H9 (cell line): ENCODE results near the gene CEP162. TPM values are rescaled to one million over a fixed set of nuclear protein-coding genes. Genes with fewer than 3 reads are reported as not detected.

Experiments
- DNase-seq: peaks from one replicate; pipeline ENCODE4 v3.0.0-alpha.2; 2017
- H2AFZ ChIP-seq: one replicate; pipeline ENCODE4 v1.6.1; 2013; ENCODE audit warnings: mild to moderate bottlenecking, low read length, control low read depth, moderate library complexity
- H2AK5ac ChIP-seq: 2 replicates; pipeline ENCODE4 v1.6.1; 2013; ENCODE audit warnings: low read length, control low read depth, mixed read lengths; ENCODE audit not compliant: insufficient read length
- H2BK120ac ChIP-seq: one replicate; pipeline ENCODE4 v1.6.1; 2013; ENCODE audit warnings: low read depth, mild to moderate bottlenecking, low read length, control low read depth, inconsistent platforms; ENCODE audit not compliant: poor library complexity, severe bottlenecking
- H2BK12ac ChIP-seq: 2 replicates; pipeline ENCODE4 v1.6.1; 2013; ENCODE audit warnings: low read length, control low read depth, mixed read lengths, low read depth; ENCODE audit not compliant: insufficient read length
- H2BK15ac ChIP-seq: 2 replicates; pipeline ENCODE4 v1.6.1; 2013; ENCODE audit warnings: low read depth, low read length, control low read depth
- H2BK20ac ChIP-seq: one replicate; pipeline ENCODE4 v1.6.1; 2013; ENCODE audit warnings: low read depth, mild to moderate bottlenecking, low read length, control low read depth, inconsistent platforms; ENCODE audit not compliant: poor library complexity, severe bottlenecking
- H2BK5ac ChIP-seq: 2 replicates; pipeline ENCODE4 v1.6.1; 2013; ENCODE audit warnings: low read length, control low read depth, mixed read lengths; ENCODE audit not compliant: insufficient read length
- H3K14ac ChIP-seq: 2 replicates; pipeline ENCODE4 v1.6.1; 2013; ENCODE audit warnings: low read length, control low read depth; ENCODE audit not compliant: insufficient read depth
- H3K18ac ChIP-seq: 2 replicates; pipeline ENCODE4 v1.6.1; 2013; ENCODE audit warnings: low read depth, mild to moderate bottlenecking, mixed read lengths, low read length, control low read depth; ENCODE audit not compliant: insufficient read length
- H3K23ac ChIP-seq: 2 replicates; pipeline ENCODE4 v1.6.1; 2013; ENCODE audit warnings: low read length, control low read depth, mixed read lengths, low read depth; ENCODE audit not compliant: insufficient read length
- H3K23me2 ChIP-seq: 2 replicates; pipeline ENCODE4 v1.6.1; 2013; ENCODE audit warnings: low read depth, mild to moderate bottlenecking, mixed read lengths, low read length, control low read depth; ENCODE audit not compliant: insufficient read length, poor library complexity, severe bottlenecking
- H3K27ac ChIP-seq: 2 replicates; pipeline ENCODE4 v1.5.1; 2013; ENCODE audit warnings: low read length, control low read depth, mixed read lengths, low read depth; ENCODE audit not compliant: insufficient read length
- H3K27me3 ChIP-seq: 2 replicates; pipeline ENCODE4 v1.6.1; 2013; ENCODE audit warnings: low read length, control low read depth, inconsistent platforms; ENCODE audit not compliant: insufficient read depth
- H3K4ac ChIP-seq: 2 replicates; pipeline ENCODE4 v1.6.1; 2013; ENCODE audit warnings: low read depth, mild to moderate bottlenecking, control low read depth, inconsistent platforms, low read length, moderate library complexity
- H3K4me1 ChIP-seq: 2 replicates; pipeline ENCODE4 v1.6.1; 2013; ENCODE audit warnings: low read length, control low read depth, inconsistent platforms; ENCODE audit not compliant: insufficient read depth
- H3K4me2 ChIP-seq: 2 replicates; pipeline ENCODE4 v1.6.1; 2013; ENCODE audit warnings: low read length, control low read depth, mixed read lengths; ENCODE audit not compliant: insufficient read length, insufficient read depth
- H3K56ac ChIP-seq: 2 replicates; pipeline ENCODE4 v1.6.1; 2013; ENCODE audit warnings: low read depth, mild to moderate bottlenecking, mixed read lengths, low read length, control low read depth; ENCODE audit not compliant: insufficient read length
- H3K79me1 ChIP-seq: 2 replicates; pipeline ENCODE4 v1.6.1; 2013; ENCODE audit warnings: low read depth, mild to moderate bottlenecking, moderate library complexity, low read length, control low read depth, inconsistent platforms; ENCODE audit not compliant: insufficient read depth, poor library complexity, severe bottlenecking
- H3K79me2 ChIP-seq: 2 replicates; pipeline ENCODE4 v1.6.1; 2013; ENCODE audit warnings: low read length, control low read depth, inconsistent platforms; ENCODE audit not compliant: insufficient read depth
- H3K9ac ChIP-seq: 2 replicates; pipeline ENCODE4 v1.6.1; 2013; ENCODE audit warnings: low read length, control low read depth, mixed read lengths; ENCODE audit not compliant: insufficient read length; ENCODE audit errors: extremely low read depth
- H3K9me3 ChIP-seq: one replicate; pipeline ENCODE4 v1.6.1; 2013; ENCODE audit warnings: low read depth, low read length, inconsistent platforms; ENCODE audit not compliant: control insufficient read depth
- H3T11ph ChIP-seq: one replicate; pipeline ENCODE4 v1.6.1; 2013; ENCODE audit warnings: mild to moderate bottlenecking, low read length, control low read depth, inconsistent platforms
- H4K20me1 ChIP-seq: one replicate; pipeline ENCODE4 v1.6.1; 2013; ENCODE audit not compliant: control insufficient read depth, insufficient read length, insufficient read depth
- H4K5ac ChIP-seq: 2 replicates; pipeline ENCODE4 v1.6.1; 2013; ENCODE audit warnings: low read depth, mild to moderate bottlenecking, mixed read lengths, low read length, control low read depth; ENCODE audit not compliant: insufficient read length
- H4K8ac ChIP-seq: replicated peaks from 2 replicates; pipeline ENCODE4 v1.6.1; 2013; ENCODE audit warnings: low read length, control low read depth, mixed read lengths, low read depth; ENCODE audit not compliant: insufficient read length
- H4K91ac ChIP-seq: 2 replicates; pipeline ENCODE4 v1.6.1; 2013; ENCODE audit warnings: low read depth, mild to moderate bottlenecking, moderate library complexity, mixed read lengths, low read length, control low read depth; ENCODE audit not compliant: insufficient read length
- H3K27ac Mint-ChIP-seq, 3 experiments: 2 replicates in 2 of 3; 3 replicates in 1 of 3; pipeline ENCODE4 v1.8.0; 2020 to 2021; ENCODE audit warnings: mixed read lengths in 3 of 3, mild to moderate bottlenecking in 1 of 3, moderate library complexity in 1 of 3
- H3K27me3 Mint-ChIP-seq: 2 replicates; pipeline ENCODE4 v1.8.0; 2021; ENCODE audit warnings: low read depth, mild to moderate bottlenecking, moderate library complexity, mixed read lengths
- H3K36me3 Mint-ChIP-seq, 3 experiments: 2 replicates in 2 of 3; 3 replicates in 1 of 3; pipeline ENCODE4 v1.8.0; 2020 to 2021; ENCODE audit warnings: low read depth in 3 of 3, mixed read lengths in 3 of 3; ENCODE audit not compliant: insufficient read depth in 1 of 3
- H3K4me1 Mint-ChIP-seq, 2 experiments: 2 replicates each; pipeline ENCODE4 v1.8.0; 2020; ENCODE audit warnings: mixed read lengths in 2 of 2
- H3K4me3 Mint-ChIP-seq, 2 experiments: 2 replicates in 1 of 2; 3 replicates in 1 of 2; pipeline ENCODE4 v1.8.0; 2020 to 2021; ENCODE audit warnings: mild to moderate bottlenecking in 2 of 2, mixed read lengths in 2 of 2, moderate library complexity in 1 of 2
- H3K9me3 Mint-ChIP-seq, 2 experiments: 2 replicates in 1 of 2; 3 replicates in 1 of 2; pipeline ENCODE4 v1.8.0; 2020; ENCODE audit warnings: mild to moderate bottlenecking in 2 of 2, mixed read lengths in 2 of 2, moderate library complexity in 1 of 2
- CTCF ChIP-seq: fragments of 200-600 bp; sonication (generic); conservative IDR thresholded peaks from 3 replicates; pipeline ENCODE4 v1.8.0; 2021; ENCODE audit warnings: antibody characterized with exemption, mild to moderate bottlenecking
- WGBS: extraction: QIAGEN DNeasy Blood & Tissue Kit; methylation state at CpG from one replicate; pipeline ENCODE4 v1.1.7; 2013; ENCODE audit warnings: missing lambda C conversion rate, low lambda C conversion rate, mixed read lengths; ENCODE audit not compliant: insufficient read length; ENCODE audit errors: extremely low coverage; 5-methylcytosine and 5-hydroxymethylcytosine counted together
- total RNA-seq: library from RNA; stranded (reverse); gene quantifications from 2 replicates; pipeline ENCODE4 v1.2.1, GENCODE V29; 2021

CEP162 gene
- total RNA-seq, 1 experiment from 2014 or later: 11.5 TPM

GRCh38 chr6:84177241-84177640 lies 50.2 kb downstream of the CEP162 start:
- peaks cover 0 to 4% of the 10 kb centered on the region in 2 experiments; a peak in 2 of 4 replicates for H3K4me1 Mint-ChIP-seq

More at GRCh38 chr6:84177241-84177640, 50.2 kb downstream of the CEP162 start:
- no peak overlapping the region for H2BK120ac ChIP-seq
- H3K4me1 ChIP-seq: no peaks in the 10 kb centered on the region
- no peak overlapping the region for H2BK20ac ChIP-seq
- no peaks in the 10 kb centered on the region for H3K27me3 ChIP-seq
- Mint-ChIP-seq H3K27ac (no peak overlapping the region; a peak in 1 of 7 replicates), H3K4me3 (no peak overlapping the region), H3K36me3 (peaks cover 5 to 22% (median 20%) of the 10 kb centered on the region in 3 experiments; a peak in 6 of 7 replicates), H3K9me3 (peaks cover 3% of the 10 kb centered on the region in 2 experiments; a peak in 2 of 5 replicates), H3K27me3 (no peaks in the 10 kb centered on the region)
- TF ChIP-seq CTCF: no peak
- H3K14ac ChIP-seq: no peak overlapping the region
- no peak overlapping the region for H3T11ph ChIP-seq
- H3K9me3 ChIP-seq: no peaks in the 10 kb centered on the region
- H2BK15ac ChIP-seq: no peak overlapping the region
- H3K9ac ChIP-seq: no peak overlapping the region
- H4K8ac ChIP-seq: no peak overlapping the region
- DNase-seq: no peak
- no peak overlapping the region for H4K5ac ChIP-seq
- H3K4me2 ChIP-seq: no peak overlapping the region
- H4K20me1 ChIP-seq: no peaks in the 10 kb centered on the region
- no peak overlapping the region for H2BK5ac ChIP-seq
- no peak overlapping the region for H3K27ac ChIP-seq
- no peak overlapping the region for H2AK5ac ChIP-seq
- no peaks in the 10 kb centered on the region for H3K79me2 ChIP-seq
- no CpG with 5 or more reads among the region's 4 CpGs for WGBS
- no peak overlapping the region for H3K23ac ChIP-seq
- no peak overlapping the region for H2BK12ac ChIP-seq
- no peak overlapping the region for H3K18ac ChIP-seq
- H3K23me2 ChIP-seq: no peaks in the 10 kb centered on the region
- no peak overlapping the region for H3K56ac ChIP-seq
- H3K4ac ChIP-seq: no peak overlapping the region
- H4K91ac ChIP-seq: no peak overlapping the region
- H3K79me1 ChIP-seq: no peaks in the 10 kb centered on the region
- no peak overlapping the region for H2AFZ ChIP-seq
